ENCODE measurements around the gene NCKAP5. TPM values are rescaled to one million over a fixed set of nuclear protein-coding genes. Genes with fewer than 3 reads are reported as not detected.

Gene NCKAP5
- total and polyA plus RNA-seq, 2 experiments from 2014 or later, result 2.2 to 5.5 TPM

- WGBS (ENCODE audit: low lambda C conversion rate, missing lambda C conversion rate), result 20% methylated on average over 11 of the region's 19 CpGs
- DNase-seq (ENCODE audit: low spot score), result peak; percentile 9
- Histone ChIP-seq H2AFZ (no peak overlapping the region), H3K4me1 (ENCODE audit: insufficient read depth) (peaks cover 21% of the 10 kb centered on the region), H3K4me3 (no peak overlapping the region), H3K79me2 (no peaks in the 10 kb centered on the region), H3K36me3 (replicated peaks; ENCODE audit: insufficient read depth, low read depth) (no peaks in the 10 kb centered on the region), H4K20me1 (ENCODE audit: insufficient read depth, poor library complexity, severe bottlenecking) (no peaks in the 10 kb centered on the region), H3K9me2 (replicated peaks; ENCODE audit: insufficient read depth) (no peaks in the 10 kb centered on the region), H3K27ac (no peak overlapping the region), H3K9me3 (ENCODE audit: low read depth) (no peaks in the 10 kb centered on the region), H3K4me2 (peak overlapping the region; percentile 95), H3K27me3 (peaks cover 25% of the 10 kb centered on the region)
- no peak for TF ChIP-seq CTCF (IDR thresholded peaks at IDR 0.05; ENCODE audit: poor library complexity)
- TF ChIP-seq EZH2 (IDR thresholded peaks at IDR 0.05; ENCODE audit: borderline replicate concordance), result no peak
- TF ChIP-seq EZH2phosphoT487 (IDR thresholded peaks at IDR 0.05; ENCODE audit: low read depth, severe bottlenecking, unreplicated experiment), result no peak
Observed at GRCh38 chr2:133265432-133265949, 302.8 kb downstream of the NCKAP5 start.

- Histone ChIP-seq H3K9me2 (replicated peaks; ENCODE audit: insufficient read depth) (no peaks in the 10 kb centered on the region), H3K27me3 (peaks cover 30% of the 10 kb centered on the region), H3K4me3 (no peak overlapping the region), H3K27ac (no peak overlapping the region), H3K9me3 (ENCODE audit: low read depth) (no peaks in the 10 kb centered on the region), H4K20me1 (ENCODE audit: insufficient read depth, poor library complexity, severe bottlenecking) (no peaks in the 10 kb centered on the region), H3K79me2 (no peaks in the 10 kb centered on the region), H2AFZ (no peak overlapping the region), H3K4me1 (ENCODE audit: insufficient read depth) (peaks cover 21% of the 10 kb centered on the region), H3K36me3 (replicated peaks; ENCODE audit: insufficient read depth, low read depth) (no peaks in the 10 kb centered on the region), H3K4me2 (peak overlapping the region; percentile 95)
- WGBS (ENCODE audit: low lambda C conversion rate, missing lambda C conversion rate), result 64% methylated on average over 7 of the region's 7 CpGs
- TF ChIP-seq EZH2 (IDR thresholded peaks at IDR 0.05; ENCODE audit: borderline replicate concordance) (no peak), EZH2phosphoT487 (IDR thresholded peaks at IDR 0.05; ENCODE audit: low read depth, severe bottlenecking, unreplicated experiment) (no peak), CTCF (IDR thresholded peaks at IDR 0.05; ENCODE audit: poor library complexity) (no peak)
- DNase-seq (ENCODE audit: low spot score), result peak; percentile 9
Observed at GRCh38 chr2:133264989-133265401, 303.3 kb downstream of the NCKAP5 start.

GRCh38 chr2:133262893-133263292 is 305.4 kb downstream of the NCKAP5 start:
- no peak overlapping the region for H3K4me2 ChIP-seq
- H3K27ac ChIP-seq, result no peak overlapping the region
- H4K20me1 ChIP-seq (ENCODE audit: insufficient read depth, poor library complexity, severe bottlenecking), result no peaks in the 10 kb centered on the region
- H3K79me2 ChIP-seq, result no peaks in the 10 kb centered on the region
- H3K27me3 ChIP-seq, result peaks cover 30% of the 10 kb centered on the region
- no peak overlapping the region for H3K4me3 ChIP-seq
- peaks cover 21% of the 10 kb centered on the region for H3K4me1 ChIP-seq (ENCODE audit: insufficient read depth)
- no peak for DNase-seq (ENCODE audit: low spot score)
- peak; percentile 27 for TF ChIP-seq CTCF (IDR thresholded peaks at IDR 0.05; ENCODE audit: poor library complexity)
- TF ChIP-seq EZH2 (IDR thresholded peaks at IDR 0.05; ENCODE audit: borderline replicate concordance), result no peak
- H3K9me2 ChIP-seq (replicated peaks; ENCODE audit: insufficient read depth), result no peaks in the 10 kb centered on the region
- WGBS (ENCODE audit: low lambda C conversion rate, missing lambda C conversion rate), result 69% methylated on average over 2 of the region's 2 CpGs
- no peak overlapping the region for H2AFZ ChIP-seq
- no peaks in the 10 kb centered on the region for H3K9me3 ChIP-seq (ENCODE audit: low read depth)
- no peaks in the 10 kb centered on the region for H3K36me3 ChIP-seq (replicated peaks; ENCODE audit: insufficient read depth, low read depth)

GRCh38 chr2:133255360-133255759 is 312.9 kb downstream of the NCKAP5 start:
- H4K20me1 ChIP-seq (ENCODE audit: insufficient read depth, poor library complexity, severe bottlenecking), result no peaks in the 10 kb centered on the region
- H3K27ac ChIP-seq, result no peak overlapping the region
- no peaks in the 10 kb centered on the region for H3K79me2 ChIP-seq
- H3K36me3 ChIP-seq (replicated peaks; ENCODE audit: insufficient read depth, low read depth), result no peaks in the 10 kb centered on the region
- H2AFZ ChIP-seq, result no peak overlapping the region
- peaks cover 4% of the 10 kb centered on the region for H3K27me3 ChIP-seq
- H3K4me1 ChIP-seq (ENCODE audit: insufficient read depth), result no peaks in the 10 kb centered on the region
- H3K4me2 ChIP-seq, result no peak overlapping the region
- H3K4me3 ChIP-seq, result no peak overlapping the region
- H3K9me3 ChIP-seq (ENCODE audit: low read depth), result no peaks in the 10 kb centered on the region
- TF ChIP-seq EZH2 (IDR thresholded peaks at IDR 0.05; ENCODE audit: borderline replicate concordance) (no peak), CTCF (IDR thresholded peaks at IDR 0.05; ENCODE audit: poor library complexity) (no peak), EZH2phosphoT487 (IDR thresholded peaks at IDR 0.05; ENCODE audit: low read depth, severe bottlenecking, unreplicated experiment) (no peak)
- no peaks in the 10 kb centered on the region for H3K9me2 ChIP-seq (replicated peaks; ENCODE audit: insufficient read depth)
- WGBS (ENCODE audit: low lambda C conversion rate, missing lambda C conversion rate), result 80% methylated on average over 2 of the region's 2 CpGs
- DNase-seq (ENCODE audit: low spot score), result no peak
